ENCODE data around the gene TRPV2.

TRPV2 gene

GRCh38 chr17:16459271-16459670 is 43.9 kb downstream of the TRPV2 start:
- no peak for DNase-seq (ENCODE audit: low spot score)

- DNase-seq (ENCODE audit: low spot score): no peak
These were observed 44.6 kb downstream of the TRPV2 start for GRCh38 chr17:16459855-16460550.

GRCh38 chr17:16460796-16461605 is 45.6 kb downstream of the TRPV2 start:
- DNase-seq (ENCODE audit: low spot score): no peak

- DNase-seq (ENCODE audit: low spot score): no peak
These were observed 46.2 kb downstream of the TRPV2 start for GRCh38 chr17:16461606-16461866.

GRCh38 chr17:16462070-16462864 is 46.9 kb downstream of the TRPV2 start:
- DNase-seq (ENCODE audit: low spot score): no peak

GRCh38 chr17:16463358-16464302 is 48.3 kb downstream of the TRPV2 start:
- peak; percentile 79 for DNase-seq (ENCODE audit: low spot score)

- DNase-seq (ENCODE audit: low spot score): no peak
These were observed 49.1 kb downstream of the TRPV2 start for GRCh38 chr17:16464303-16465051.

- no peak for DNase-seq (ENCODE audit: low spot score)
These were observed 49.6 kb downstream of the TRPV2 start for GRCh38 chr17:16465052-16465312.

GRCh38 chr17:16465861-16466338 is 50.5 kb downstream of the TRPV2 start:
- DNase-seq (ENCODE audit: low spot score): no peak

GRCh38 chr17:16466407-16466806 is 51.0 kb downstream of the TRPV2 start:
- DNase-seq (ENCODE audit: low spot score): no peak

GRCh38 chr17:16467044-16467443 is 51.7 kb downstream of the TRPV2 start:
- DNase-seq (ENCODE audit: low spot score): no peak

- DNase-seq (ENCODE audit: low spot score): no peak
These were observed 52.5 kb downstream of the TRPV2 start for GRCh38 chr17:16467886-16468285.

- no peak for DNase-seq (ENCODE audit: low spot score)
These were observed 53.1 kb downstream of the TRPV2 start for GRCh38 chr17:16468428-16468992.

GRCh38 chr17:16470265-16470664 is 54.9 kb downstream of the TRPV2 start:
- no peak for DNase-seq (ENCODE audit: low spot score)

- DNase-seq (ENCODE audit: low spot score): no peak
These were observed 55.9 kb downstream of the TRPV2 start for GRCh38 chr17:16471295-16471694.

- no peak for DNase-seq (ENCODE audit: low spot score)
These were observed 57.2 kb downstream of the TRPV2 start for GRCh38 chr17:16472539-16472938.

- DNase-seq (ENCODE audit: low spot score): no peak
These were observed 58.0 kb downstream of the TRPV2 start for GRCh38 chr17:16473044-16474011.

- no peak for DNase-seq (ENCODE audit: low spot score)
These were observed 58.8 kb downstream of the TRPV2 start for GRCh38 chr17:16474012-16474725.

- no peak for DNase-seq (ENCODE audit: low spot score)
These were observed 59.9 kb downstream of the TRPV2 start for GRCh38 chr17:16475179-16475704.

All from AG08395 (cell line).